GM19239 (cell line): ENCODE data around the gene CBX2.

Source experiments
- DNase-seq: peaks from one replicate; pipeline ENCODE4 v3.0.0; 2011; ENCODE audit warnings: low spot score; ENCODE audit not compliant: insufficient read length
- FAIRE-seq: peaks from 2 replicates; lab custom pipeline; 2011; peaks lifted over from hg19 to GRCh38; lab: Jason Lieb, UNC

The CBX2 gene

DNA sequence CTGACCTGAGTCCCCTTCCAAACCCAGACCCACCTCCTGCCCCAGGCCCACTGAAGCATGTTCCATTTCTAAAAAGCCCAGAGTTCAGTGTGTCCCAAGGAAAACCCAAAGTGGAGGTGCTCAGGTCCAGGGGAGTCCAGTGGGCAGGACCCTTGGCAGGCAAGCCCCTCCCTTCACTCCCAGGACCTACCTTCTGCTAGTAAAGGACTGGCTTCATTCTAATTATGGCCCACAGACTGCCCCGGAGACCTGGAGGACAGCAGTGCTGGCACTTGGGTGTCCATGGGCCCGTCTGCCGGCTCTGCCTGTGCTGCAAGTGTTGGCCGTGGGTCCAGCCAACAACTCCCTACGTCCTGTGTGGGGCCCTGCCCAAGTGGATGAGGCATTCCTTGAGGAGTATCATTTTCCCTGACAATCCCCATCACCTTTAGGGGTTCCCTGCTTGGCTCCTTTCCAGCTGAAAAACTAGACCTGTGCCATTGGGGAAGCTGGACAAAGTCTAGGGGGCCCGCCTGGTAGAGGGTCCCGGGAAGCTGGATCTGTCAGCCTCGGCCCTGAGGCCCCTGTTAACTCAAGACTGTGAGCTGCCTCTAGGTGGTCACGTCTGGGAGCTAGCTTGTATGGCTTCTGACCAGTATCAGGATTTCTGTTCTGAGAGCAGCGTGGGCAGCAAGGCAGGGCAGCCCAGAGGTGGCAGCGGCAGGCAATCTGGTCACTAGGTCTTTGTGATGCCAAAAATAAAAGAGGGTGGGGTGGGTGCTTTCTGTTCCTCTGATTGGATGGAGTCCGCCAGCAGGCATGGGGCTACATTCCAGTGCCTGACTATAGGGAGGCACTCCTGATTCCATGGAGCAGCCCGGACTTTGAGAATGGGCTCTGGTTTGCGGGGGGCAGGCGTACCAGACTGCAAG, 8.2 kb downstream of the CBX2 start:
- FAIRE-seq (no peak), DNase-seq (no peak)

DNA sequence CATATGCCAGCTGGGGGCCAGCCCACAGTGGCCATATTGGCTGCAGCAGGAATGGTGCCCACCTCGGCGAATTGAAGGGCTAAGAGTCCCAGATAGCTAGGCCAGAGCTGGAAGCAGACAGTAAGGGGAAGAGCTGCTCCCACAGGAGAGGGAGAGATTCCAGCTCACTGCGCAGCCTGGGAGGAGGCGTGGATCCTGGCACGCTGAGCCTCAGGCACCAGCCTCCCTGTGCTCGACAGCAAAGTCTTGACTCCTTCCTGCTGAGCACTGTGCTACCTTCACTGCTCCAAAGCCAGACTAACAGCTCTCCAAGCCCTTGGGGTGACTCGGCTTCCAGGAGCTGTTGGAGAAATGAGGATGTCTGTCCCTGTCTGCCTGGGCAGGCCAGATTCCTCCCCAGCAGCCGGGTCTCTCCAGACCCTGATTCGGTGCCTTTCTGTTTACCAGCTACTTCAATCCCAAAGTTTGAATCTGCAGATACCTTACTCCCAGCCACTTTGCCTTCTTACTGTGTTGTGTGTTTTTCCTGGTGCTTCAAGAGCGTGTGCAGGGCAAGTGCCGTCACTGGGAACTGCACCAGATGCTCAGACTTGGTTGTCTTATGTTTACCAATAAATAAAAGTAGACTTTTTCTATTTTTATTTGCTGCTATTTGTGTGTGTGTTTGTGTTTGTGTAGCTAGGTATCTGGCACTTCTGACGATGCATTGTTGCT, 9.1 kb downstream of the CBX2 start:
- DNase-seq, result no peak
- FAIRE-seq, result no peak

DNA sequence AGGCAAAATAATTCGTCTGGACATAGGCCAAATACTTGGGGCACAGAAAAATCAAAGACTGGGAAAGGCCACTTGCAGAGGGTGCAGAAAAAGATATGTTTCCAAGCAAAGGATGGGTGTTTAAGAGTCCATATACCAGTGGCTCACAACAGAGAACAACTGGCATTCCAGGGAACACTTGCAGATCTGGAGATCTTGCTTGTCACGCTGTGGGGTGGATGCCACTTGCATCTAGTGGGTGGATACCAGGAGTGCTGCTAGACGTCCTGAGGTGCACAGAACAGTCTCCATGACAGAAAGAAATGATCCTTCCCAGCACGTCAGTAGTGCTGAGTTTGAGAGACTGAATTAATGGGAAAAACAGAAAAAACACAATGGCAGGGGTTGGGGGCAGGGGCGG, 10.5 kb downstream of the CBX2 start:
- no peak for FAIRE-seq
- no peak for DNase-seq

DNA sequence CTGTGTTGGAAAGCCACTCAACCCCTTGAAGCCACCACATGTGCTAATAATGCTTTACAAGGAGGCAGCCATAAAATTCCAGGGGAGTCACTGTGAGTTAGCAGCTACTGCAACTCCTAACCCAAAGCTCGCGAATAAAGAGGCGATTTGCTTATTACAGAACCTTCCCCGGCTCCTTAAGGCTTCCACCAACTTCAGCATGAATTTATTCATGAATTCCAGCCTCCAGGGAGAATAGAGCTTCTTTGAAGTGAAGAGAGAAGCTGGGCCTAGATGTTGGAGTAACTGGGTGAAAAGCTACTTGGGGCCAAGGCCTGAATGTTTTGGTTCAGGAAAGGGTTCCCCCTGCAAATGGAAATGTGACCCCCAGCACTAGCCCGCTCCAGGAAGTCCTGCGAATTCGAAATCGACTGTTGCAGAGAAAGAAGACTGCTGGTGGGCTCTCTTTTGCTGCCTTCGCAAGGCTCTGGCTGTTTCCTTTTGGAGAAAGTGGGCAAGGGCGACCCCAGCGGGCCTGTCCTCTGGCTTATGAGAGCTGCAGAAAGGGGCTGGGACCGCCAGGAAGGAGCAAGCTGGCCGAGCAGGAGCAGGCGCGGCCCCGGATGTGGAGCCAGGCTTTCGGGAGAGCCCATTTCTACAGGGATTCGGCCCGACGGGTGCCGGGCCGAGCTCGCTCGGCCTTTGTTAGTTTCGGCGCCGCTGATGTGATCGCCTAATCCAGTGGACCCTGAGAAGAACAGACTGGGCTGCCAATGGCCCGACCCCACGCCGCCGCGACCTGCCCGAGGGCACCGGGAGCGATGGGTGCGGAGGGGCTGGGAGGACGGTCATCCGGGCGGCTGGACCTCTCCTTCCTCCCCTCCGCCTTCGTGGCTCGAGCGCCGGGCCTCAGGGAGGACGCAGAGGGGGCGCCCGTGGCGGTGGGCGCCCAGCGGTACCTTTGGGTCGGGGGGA, 11.3 kb downstream of the CBX2 start:
- FAIRE-seq (no peak), DNase-seq (no peak)

DNA sequence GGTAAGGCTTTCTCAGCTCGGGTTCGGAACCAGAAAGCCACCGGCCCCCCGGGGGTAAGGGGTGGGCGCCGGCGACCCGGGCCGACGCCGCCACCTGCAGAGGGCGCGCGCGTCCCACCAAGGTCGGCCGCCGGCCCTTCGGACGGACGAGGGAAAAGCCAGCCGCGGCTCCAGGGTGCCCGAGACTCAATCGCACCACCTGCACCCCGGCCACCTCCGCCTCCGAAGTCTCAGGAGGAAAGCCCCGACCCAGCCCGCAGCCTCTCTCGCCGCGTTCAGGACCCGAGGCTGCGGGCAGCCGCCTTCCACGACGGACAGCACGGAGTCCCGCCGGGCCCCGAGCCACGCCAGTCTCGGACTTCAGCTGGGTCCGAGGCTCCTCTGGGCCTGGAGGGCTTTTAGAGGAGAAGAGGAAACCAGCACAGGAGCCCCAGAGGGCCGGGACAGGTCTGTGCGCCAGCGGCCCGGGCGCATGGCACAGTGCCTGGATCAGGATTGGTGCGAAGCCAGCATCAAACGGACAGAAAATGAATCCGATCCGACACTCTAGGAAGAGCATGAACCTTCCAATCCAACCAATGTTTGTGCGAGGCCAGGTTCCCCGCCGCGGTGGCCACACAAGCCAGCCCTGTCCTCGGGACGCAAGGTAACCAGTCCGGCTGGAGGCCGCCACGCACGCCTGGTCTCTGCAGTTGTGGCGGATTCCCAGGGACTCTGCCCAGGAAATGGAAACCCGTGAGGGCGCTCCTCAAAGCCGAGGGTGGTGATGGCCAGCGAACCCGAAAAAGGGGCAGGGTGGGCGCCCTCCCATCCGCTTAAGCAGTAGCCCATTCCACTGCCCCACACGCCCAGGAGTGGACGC, 12.2 kb downstream of the CBX2 start:
- DNase-seq, result peak; percentile 88
- FAIRE-seq, result no peak

DNA sequence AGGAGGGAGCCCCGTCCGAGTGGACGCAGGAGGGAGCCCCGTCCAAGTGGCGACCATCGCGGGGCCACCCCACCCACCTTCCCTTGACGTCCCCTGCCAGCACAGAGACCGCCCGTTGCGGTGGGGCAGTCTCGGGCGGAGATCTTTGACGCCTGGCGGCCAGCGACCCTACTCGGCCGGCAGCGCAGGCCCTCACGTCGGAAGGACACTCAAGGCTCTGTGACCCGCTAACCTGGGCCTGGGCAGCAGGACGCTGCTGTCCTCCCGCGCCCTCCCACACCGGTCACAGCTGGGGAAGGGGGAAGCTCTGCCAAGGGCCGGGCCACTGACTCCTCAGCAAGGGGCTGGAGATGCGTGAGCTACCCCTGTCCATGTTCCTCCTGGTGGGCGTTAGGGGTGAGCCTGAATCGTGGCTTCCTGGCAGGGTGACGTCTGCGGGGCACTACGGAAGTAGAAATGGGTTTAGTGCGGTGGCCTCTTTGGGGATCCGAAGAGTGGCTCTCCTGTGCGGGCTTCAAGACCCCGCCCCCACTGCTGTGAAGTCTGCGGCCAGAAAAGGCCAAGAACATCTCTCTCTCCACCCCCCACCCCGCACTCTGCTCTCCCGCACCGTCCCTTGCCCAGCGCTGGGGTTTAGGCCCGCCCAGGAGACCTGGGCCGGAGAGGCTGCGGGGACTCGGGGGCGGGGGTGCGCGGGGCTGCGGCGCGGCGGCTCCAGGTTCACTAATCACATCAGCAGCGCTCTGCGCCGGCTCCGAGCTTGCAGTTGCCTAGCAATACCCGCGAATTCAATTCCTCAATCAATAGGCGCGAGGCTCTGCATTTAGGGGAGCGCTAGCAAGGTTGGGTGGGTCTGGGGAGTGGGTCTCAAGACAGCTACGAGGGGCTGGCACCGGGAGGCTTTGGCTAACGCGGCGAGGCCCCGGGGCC, 13.1 kb downstream of the CBX2 start:
- FAIRE-seq, result no peak
- no peak for DNase-seq

DNA sequence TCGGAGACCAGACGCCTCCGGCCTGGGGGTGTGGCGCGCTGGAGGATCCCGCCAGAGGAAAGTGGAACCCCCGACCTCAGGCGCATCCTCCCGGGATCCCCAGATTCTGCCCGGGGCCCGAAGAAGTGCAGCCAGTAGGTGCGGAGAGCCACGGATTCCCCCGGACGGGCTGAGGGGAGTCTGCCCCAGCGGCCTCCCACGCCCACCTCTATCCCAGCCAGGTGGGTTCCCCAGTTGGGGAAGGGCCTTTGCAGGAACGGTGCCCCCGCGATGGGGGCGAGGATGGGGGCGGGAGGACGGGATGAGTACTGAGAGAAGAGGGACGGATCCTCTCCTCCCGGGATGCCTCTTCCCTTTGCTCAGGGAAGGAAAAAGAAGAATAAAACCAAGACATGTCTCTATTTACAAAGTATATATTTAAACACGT, 13.8 kb downstream of the CBX2 start:
- DNase-seq, result no peak
- FAIRE-seq, result no peak

DNA sequence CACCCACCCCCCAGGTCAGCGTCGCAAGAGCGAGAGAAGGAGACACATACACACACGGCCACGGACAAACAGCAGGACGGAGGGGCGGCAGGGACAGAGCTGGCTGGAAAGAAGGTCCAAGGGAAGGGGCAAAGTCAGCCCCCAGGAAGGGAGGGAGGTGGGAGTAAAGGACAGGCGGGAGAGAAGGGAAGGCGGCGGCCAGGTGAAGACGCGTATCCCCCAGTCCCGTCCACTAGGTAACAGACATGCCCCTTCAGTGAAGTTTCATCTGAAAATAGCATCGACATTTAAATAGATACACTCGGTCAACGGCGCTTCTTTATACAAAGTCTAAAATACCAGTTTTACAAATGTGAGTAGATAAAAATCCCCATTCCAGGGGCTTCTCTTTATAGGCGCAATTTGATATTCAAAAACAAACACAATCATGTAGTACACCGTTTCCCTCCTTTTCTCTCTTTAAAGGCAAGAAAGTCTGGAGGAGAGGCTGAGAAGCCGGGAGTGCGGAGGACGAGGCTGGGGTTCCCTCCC, 14.5 kb downstream of the CBX2 start:
- no peak for DNase-seq
- no peak for FAIRE-seq

DNA sequence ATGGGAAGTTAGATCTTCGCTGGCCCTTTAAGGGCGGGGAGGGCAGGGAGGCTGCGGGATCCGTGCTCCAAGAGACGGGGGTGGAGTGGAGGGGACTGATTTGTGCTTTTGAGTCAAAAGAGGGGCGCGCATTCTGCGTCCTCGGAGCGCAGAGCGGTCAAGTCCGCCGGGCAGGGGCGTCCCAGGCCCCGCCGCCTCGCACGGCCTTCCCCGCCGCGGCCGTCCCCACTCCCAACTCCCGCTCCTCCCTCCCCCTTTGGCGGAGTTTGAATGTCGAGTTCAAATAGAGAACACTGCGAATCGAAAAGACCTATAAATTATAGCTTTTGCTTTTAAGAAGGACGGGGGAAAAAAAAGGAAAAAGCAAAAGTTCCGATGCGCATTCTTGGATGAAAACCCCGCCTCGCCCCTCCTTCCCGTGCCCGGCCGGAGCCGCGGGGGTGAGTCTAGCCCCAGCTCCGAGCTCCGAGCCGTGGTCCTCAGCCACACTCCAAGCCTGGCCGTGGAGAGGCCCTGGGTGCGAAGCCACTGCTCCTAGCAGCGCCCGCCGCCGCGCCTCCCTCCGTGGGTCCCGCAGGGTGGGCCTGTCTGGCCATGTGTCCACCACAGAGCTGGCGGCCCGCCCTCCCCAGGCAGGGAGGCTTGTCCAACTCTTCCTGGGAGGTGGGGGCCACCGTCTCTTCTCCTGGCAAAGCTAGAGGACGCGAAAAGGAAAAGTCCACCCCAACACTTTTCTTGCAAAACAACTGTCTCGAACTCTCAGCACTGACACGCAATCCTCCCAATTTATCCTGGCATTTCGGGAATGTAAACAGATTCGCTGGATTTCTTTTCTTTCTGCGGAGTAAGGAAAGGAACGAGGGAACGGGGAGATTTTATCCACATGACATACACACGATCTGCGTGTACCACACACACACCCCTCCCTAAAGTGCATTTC, 15.3 kb downstream of the CBX2 start:
- DNase-seq (no peak), FAIRE-seq (no peak)

DNA sequence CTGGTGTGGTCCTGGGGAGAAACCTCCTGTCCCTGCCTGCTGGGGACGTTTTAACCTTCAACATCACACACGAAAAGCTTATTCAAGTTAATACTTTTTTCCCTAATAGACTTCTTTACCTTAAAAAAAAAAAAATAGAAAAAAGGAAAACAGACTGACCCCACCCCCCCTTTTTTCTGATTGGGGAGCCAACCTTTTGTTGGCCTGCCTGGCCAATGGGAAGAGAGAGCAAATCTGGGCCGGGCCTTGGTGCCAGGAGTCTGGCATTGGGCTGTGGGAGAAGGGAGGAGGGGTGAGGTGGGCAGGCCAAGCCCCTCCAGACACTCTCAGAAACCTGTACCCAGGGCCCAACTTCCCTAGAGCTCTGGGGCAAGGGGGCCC, 16.0 kb downstream of the CBX2 start:
- FAIRE-seq, result no peak

DNA sequence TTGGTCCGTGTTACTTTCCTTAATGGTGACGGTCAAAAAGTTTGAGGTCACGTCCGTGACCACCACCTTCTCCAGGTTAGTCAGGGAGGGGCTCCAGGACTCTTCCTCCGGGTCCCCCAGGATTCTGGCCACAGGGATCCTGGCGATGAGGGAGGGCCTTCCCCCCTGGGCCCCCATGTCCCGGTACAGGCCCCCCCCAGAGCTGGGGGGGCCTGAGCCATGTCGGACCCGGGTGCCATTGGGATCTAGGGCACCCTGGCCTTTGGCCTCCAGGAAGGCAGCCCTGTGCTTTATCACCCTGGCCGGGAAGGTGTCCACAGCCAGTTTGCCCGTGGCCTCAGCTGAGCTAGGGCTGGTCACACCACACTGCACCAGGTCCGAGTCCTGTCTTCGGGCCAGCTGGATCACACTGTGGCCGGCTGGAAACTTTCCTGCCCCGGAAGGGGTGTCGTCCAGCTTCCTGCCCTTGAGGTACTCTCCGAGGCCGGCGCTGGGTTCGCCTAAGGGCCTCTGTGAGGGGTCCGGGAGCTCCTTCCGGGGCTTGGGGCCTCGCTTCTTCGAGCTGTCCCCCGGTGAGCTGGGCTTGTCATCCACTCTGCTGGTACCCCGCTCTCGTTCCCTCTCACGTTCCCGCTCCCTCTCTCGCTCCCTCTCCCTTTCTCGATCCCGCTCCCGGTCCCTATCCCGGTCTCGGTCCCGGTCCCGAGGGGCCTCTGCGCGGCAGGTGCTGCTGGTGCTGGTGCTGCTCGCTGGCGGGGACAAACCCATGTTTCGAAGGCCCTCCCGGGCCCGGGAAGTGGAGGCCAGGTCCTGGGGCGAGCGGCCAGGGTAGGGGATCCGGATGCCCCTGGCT, 16.9 kb downstream of the CBX2 start:
- FAIRE-seq (no peak), DNase-seq (no peak)

More for the DNA sequence above, 16.0 kb downstream of the CBX2 start:
- DNase-seq, result no peak

DNA sequence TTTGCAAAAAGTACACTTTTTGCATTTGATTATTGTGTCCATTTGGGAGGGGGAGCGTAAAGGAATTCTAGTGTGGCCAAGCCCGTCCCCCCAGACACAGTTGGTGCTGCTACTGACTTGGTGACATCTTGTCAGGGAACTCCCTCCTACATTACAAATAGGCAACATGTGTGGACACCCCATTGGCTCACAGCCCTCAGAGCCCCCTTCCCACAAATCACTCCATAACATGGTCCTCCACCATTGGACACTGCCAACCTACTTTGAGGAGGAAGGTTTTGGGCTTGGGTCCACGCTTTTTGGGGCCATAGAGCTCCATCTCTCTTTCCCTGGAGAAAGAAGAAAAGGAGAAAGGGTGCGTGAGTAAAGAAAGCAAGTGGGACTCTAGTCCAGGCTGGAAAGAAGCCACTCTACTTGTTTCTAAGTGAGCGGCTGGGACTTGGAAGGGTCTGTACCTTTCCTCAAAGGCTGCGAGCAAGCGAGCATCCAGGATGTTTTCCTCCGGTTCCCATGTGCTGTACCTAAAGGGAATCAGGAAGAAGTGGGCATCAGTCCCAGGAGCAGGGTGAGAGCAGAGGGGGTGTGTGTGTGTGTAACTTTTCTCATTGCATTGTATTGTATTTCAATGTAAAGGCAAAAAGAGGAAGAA, 18.0 kb downstream of the CBX2 start:
- DNase-seq (no peak), FAIRE-seq (peak; percentile 45)

DNA sequence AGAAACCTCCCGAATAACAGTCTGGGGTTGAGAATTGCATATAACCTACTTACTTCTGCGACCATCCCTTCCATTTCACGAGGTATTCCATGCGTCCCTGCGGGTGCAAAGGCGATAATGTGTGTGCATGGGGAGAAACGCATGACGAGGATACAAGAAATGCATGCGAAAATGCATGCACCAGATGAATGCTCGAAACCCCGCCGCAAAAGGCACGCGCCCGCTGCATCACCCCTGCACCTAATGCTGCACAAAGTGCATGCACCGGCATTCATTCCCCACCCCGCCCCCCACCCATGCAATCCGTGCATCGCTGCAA, 18.5 kb downstream of the CBX2 start:
- DNase-seq, result no peak
- FAIRE-seq, result no peak

DNA sequence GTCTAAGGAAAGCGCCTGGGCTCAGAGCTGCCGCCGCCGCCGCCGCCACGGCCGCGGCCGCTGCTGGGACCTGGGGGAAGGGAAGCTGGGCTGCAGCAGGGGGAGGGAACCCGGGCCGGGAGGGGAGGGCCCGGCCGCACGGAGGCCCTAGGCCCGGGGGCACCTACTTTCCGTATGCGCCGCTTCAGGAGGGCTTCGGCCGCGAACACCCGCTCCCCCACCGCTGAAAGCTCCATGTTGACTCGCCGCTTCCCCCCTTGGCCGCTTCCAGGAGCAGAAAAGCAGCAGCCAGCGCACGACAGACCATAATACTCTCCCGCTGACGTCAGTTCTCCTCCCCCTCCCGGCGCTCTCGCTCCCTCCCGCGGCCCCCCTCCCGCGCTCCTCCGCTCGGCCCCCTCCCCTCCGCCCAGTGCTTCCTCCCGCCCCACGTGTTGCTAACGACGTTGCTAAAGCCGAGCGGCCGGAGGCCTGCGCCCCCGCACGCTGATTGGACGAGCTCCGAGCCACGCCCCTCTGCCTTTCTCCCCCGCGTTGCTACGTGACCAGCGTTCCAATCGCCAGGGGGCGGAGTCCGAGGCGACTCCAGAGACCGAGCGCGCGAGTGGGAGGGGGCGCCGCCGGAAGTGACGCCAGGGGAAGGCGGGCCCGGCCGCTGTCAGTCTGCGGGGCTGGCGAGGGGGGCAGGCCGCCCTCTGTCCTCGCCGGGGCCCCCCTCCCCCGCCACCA, 19.0 kb downstream of the CBX2 start, which contains the start of gene CBX8:
TSS of gene CBX8 (minus strand) at position 315 of the 729 bp plus-strand sequence. CDS start at position 236, 79 bp downstream.
- DNase-seq (peak; percentile 100), FAIRE-seq (peak; percentile 95)
